Endothelial cell of umbilical vein (primary cell): Measurements from ENCODE around the gene UBE2E1. TPM values are rescaled to one million over a fixed set of nuclear protein-coding genes. Genes with fewer than 3 reads are reported as not detected.

Experiments used
- BruUV-seq: library from RNA; stranded (reverse); fragments of 400-500 nt; replicated peaks from 2 replicates; lab custom pipeline; 2021; lab: Mats Ljungman, UMichigan
- CTCF ChIA-PET: fragments of 300-600, 350-600 bp; sonication (Branson Sonifier 250); formaldehyde crosslinking; loops from one replicate; lab custom pipeline; 2021; ENCODE audit warnings: antibody characterized with exemption, inconsistent platforms; lab: Charles Lee
- POLR2A ChIA-PET: fragments of 300-600, 350-600 bp; sonication (Branson Sonifier 250); formaldehyde crosslinking; loops from one replicate; lab custom pipeline; 2021; ENCODE audit warnings: antibody characterized with exemption, inconsistent platforms; lab: Charles Lee
- DNase-seq: peaks from one replicate; pipeline ENCODE4 v3.0.0-alpha.2; 2011; ENCODE audit warnings: low read depth, low spot score
- FAIRE-seq: peaks from 2 replicates; lab custom pipeline; 2011; peaks lifted over from hg19 to GRCh38; lab: Jason Lieb, UNC
- H2AFZ ChIP-seq: 2 replicates; pipeline ENCODE4 v1.6.0; 2012; ENCODE audit warnings: low read depth, low read length, control low read depth, inconsistent platforms
- H3K27ac ChIP-seq: 2 replicates; pipeline ENCODE4 v1.5.1; 2011; ENCODE audit warnings: low read depth, mild to moderate bottlenecking, control low read depth, low read length, moderate library complexity; ENCODE audit not compliant: insufficient read depth
- H3K27me3 ChIP-seq, 2 experiments: 2 replicates each; pipeline versions ENCODE4 v1.6.0 to v1.6.1; 2011; ENCODE audit warnings: low read length in 2 of 2, mixed read lengths in 1 of 2; ENCODE audit not compliant: control insufficient read depth in 2 of 2, insufficient read depth in 2 of 2
- H3K36me3 ChIP-seq, 2 experiments: 2 replicates in 1 of 2; 3 replicates in 1 of 2; pipeline ENCODE4 v1.5.1; 2011; ENCODE audit warnings: low read length in 2 of 2, mild to moderate bottlenecking in 1 of 2, moderate library complexity in 1 of 2; ENCODE audit not compliant: control insufficient read depth in 2 of 2, insufficient read depth in 2 of 2; ENCODE audit errors: extremely low read depth in 1 of 2
- H3K4me1 ChIP-seq: 3 replicates; pipeline ENCODE4 v1.5.1; 2011; ENCODE audit warnings: mild to moderate bottlenecking, low read length; ENCODE audit not compliant: control insufficient read depth, insufficient read depth; ENCODE audit errors: extremely low read depth
- H3K4me2 ChIP-seq: 2 replicates; pipeline ENCODE4 v1.6.1; 2011; ENCODE audit warnings: low read length, control low read depth, mixed read lengths; ENCODE audit not compliant: insufficient read depth
- H3K4me3 ChIP-seq, 3 experiments: fragments of 200-600 bp in 1 of 3; sonication (generic), shearing (Covaris generic) in 1 of 3; replicated peaks in 1 of 3; 2 replicates each; pipeline ENCODE4 v1.5.1; 2011 to 2016; ENCODE audit warnings: control low read depth in 3 of 3, low read length in 3 of 3, mild to moderate bottlenecking in 2 of 3, inconsistent platforms in 1 of 3, low read depth in 1 of 3, moderate library complexity in 1 of 3; ENCODE audit not compliant: insufficient read depth in 1 of 3
- H3K79me2 ChIP-seq: 2 replicates; pipeline ENCODE4 v1.6.0; 2012; ENCODE audit warnings: low read length, inconsistent platforms; ENCODE audit not compliant: control insufficient read depth, insufficient read depth
- H3K9ac ChIP-seq: replicated peaks from 2 replicates; pipeline ENCODE3; 2011; ENCODE audit warnings: low read length, control low read depth; ENCODE audit not compliant: insufficient read depth; ENCODE audit errors: extremely low read depth
- H3K9me1 ChIP-seq: replicated peaks from 3 replicates; pipeline ENCODE4 v1.6.0; 2011; ENCODE audit warnings: mild to moderate bottlenecking, low read length; ENCODE audit not compliant: control insufficient read depth, insufficient read depth; ENCODE audit errors: extremely low read depth
- H3K9me3 ChIP-seq: replicated peaks from 2 replicates; pipeline ENCODE4 v1.5.1; 2012; ENCODE audit warnings: low read length, inconsistent platforms; ENCODE audit not compliant: control insufficient read depth, insufficient read depth
- H4K20me1 ChIP-seq: replicated peaks from 2 replicates; pipeline ENCODE3; 2011; ENCODE audit warnings: mild to moderate bottlenecking, low read length; ENCODE audit not compliant: control insufficient read depth, insufficient read depth; ENCODE audit errors: extremely low read depth
- EZH2 ChIP-seq: IDR thresholded peaks from 2 replicates; pipeline ENCODE4 v1.6.1; 2012; ENCODE audit warnings: borderline replicate concordance, low read depth, mild to moderate bottlenecking, moderate library complexity, low read length, inconsistent platforms; ENCODE audit not compliant: severe bottlenecking
- FOS ChIP-seq: IDR thresholded peaks from 2 replicates; pipeline ENCODE4 v1.6.1; 2011; ENCODE audit warnings: mild to moderate bottlenecking, low read length, moderate library complexity, borderline replicate concordance; ENCODE audit not compliant: insufficient read depth
- JUN ChIP-seq: IDR thresholded peaks from 2 replicates; pipeline ENCODE4 v1.6.1; 2011; ENCODE audit warnings: borderline replicate concordance, low read depth; ENCODE audit not compliant: insufficient read length, insufficient read depth
- MYC ChIP-seq: IDR thresholded peaks from one replicate; pipeline ENCODE4 v1.6.1; 2011; ENCODE audit warnings: mild to moderate bottlenecking, low read depth, low read length
- POLR2A ChIP-seq: IDR thresholded peaks from 2 replicates; pipeline ENCODE4 v1.6.1; 2012; ENCODE audit warnings: low read depth, mild to moderate bottlenecking, control low read depth, low read length
- POLR2AphosphoS5 ChIP-seq: IDR thresholded peaks from 2 replicates; pipeline ENCODE4 v1.6.1; 2012; ENCODE audit warnings: low read depth, mild to moderate bottlenecking, control low read depth, low read length, moderate library complexity; ENCODE audit not compliant: insufficient read depth
- dilution Hi-C: fragments of 300-500 bp; cut with MboI; formaldehyde crosslinking; loops from one replicate; pipeline ENCODE4 v1.15.0; 2019; ENCODE audit warnings: low sequenced_read_pairs; ENCODE audit not compliant: extremely low pct_ligation_motif_present
- intact Hi-C: fragments of 100-400 bp; cut with micrococcal nuclease; formaldehyde crosslinking; loops from one replicate; pipeline ENCODE4 v1.10.0; 2022
- polyA plus RNA-seq, 4 experiments: library from polyadenylated mRNA; depleted of rRNA in 3 of 4; stranded (reverse) in 3 of 4; unstranded in 1 of 4; fragments of >200 nt; gene quantifications; 2 replicates each; pipeline versions ENCODE4 v1.2.1 to v1.2.3, GENCODE V29; 2011 to 2012; ENCODE audit warnings: missing spikeins in 1 of 4
- total RNA-seq: library from RNA; stranded (reverse); gene quantifications from 2 replicates; pipeline ENCODE4 v1.2.3, GENCODE V29; 2021
- TF ChIP-seq, protein P1 (sequence below): IDR thresholded peaks from 2 replicates; pipeline ENCODE4 v1.6.1; 2011; ENCODE audit not compliant: insufficient read depth, insufficient read length

The UBE2E1 gene
- total and polyA plus RNA-seq, 2 donors (not counting 3 experiments of a cell fraction or from before 2014, with no cell fraction given), result 72.7 to 114 TPM

DNA sequence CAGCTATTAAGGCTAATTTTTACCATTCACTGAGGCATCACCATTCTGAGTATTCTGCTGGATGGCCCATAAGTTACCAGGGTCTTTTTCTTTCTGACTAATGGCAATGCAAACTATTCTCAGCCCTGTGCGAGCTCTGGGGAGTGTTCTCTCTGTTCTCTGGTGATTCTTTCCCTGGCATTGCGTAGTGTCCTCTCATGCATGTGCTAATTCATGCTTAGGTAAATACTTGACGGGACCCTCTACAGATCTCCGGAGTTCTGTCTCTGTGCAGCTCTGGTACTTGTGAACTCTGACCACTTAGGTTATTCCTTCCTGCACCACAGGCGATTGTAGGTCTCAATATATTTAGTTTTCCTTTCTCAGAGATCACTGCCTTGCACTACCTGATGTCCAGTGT, 34.8 kb downstream of the UBE2E1 start:
- Histone ChIP-seq H3K36me3 (no peaks in the 10 kb centered on the region), H3K27me3 (no peaks in the 10 kb centered on the region), H3K4me3 (no peak overlapping the region), H3K9me3 (no peaks in the 10 kb centered on the region), H3K4me2 (no peak overlapping the region), H3K27ac (no peak overlapping the region), H3K4me1 (no peaks in the 10 kb centered on the region), H3K79me2 (peaks cover 77% of the 10 kb centered on the region), H4K20me1 (peaks cover 10% of the 10 kb centered on the region), H2AFZ (no peak overlapping the region), H3K9me1 (no peaks in the 10 kb centered on the region), H3K9ac (no peak overlapping the region)
- DNase-seq, result no peak
- POLR2A ChIA-PET, result interaction anchor here (0.5 kb wide), 1 partner anchor 166 kb away, joined by 5 read pairs; no protein-coding TSS in a partner anchor
- intact Hi-C loops, result no loop called here
- dilution Hi-C loops, result no loop called here
- no peak for FAIRE-seq
- TF ChIP-seq EZH2 (no peak), JUN (no peak), MYC (no peak), POLR2AphosphoS5 (no peak), POLR2A (no peak), FOS (no peak)
- TF ChIP-seq, protein P1, sequence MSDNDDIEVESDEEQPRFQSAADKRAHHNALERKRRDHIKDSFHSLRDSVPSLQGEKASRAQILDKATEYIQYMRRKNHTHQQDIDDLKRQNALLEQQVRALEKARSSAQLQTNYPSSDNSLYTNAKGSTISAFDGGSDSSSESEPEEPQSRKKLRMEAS, result no peak
- CTCF ChIA-PET, result interaction anchor here (1.2 kb wide), 1 partner anchor 14 kb away, joined by 6 read pairs; no protein-coding TSS in a partner anchor
- no TSS peak for BruUV-seq

DNA sequence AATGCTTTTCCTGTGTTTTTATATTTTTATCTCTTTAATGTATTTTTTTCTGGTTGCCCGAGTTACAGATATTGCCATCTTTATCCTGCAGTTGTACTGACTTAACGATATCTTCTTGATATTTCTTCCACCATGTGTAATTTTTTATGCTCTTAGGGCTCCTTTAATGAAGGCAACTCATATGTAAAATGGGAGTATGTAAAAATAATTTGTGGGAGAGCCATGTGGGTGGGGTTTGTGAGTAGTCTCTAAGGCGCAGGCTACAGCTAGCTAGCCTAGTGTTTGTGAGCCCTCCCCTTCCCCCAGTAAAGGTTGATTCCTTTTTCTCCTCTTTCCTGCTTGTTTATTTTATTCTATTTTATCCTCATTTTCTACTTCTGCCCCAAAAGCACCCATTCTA, 38.1 kb downstream of the UBE2E1 start:
- no peaks in the 10 kb centered on the region for H3K4me1 ChIP-seq
- DNase-seq, result no peak
- no TSS peak for BruUV-seq
- CTCF ChIA-PET, result interaction anchor here (1.6 kb wide), 1 partner anchor 10 kb away, joined by 4 read pairs; no protein-coding TSS in a partner anchor
- peaks cover 5% of the 10 kb centered on the region for H4K20me1 ChIP-seq
- no peaks in the 10 kb centered on the region for H3K9me3 ChIP-seq
- dilution Hi-C loops, result no loop called here
- H3K27me3 ChIP-seq, result no peaks in the 10 kb centered on the region
- FAIRE-seq, result no peak
- TF ChIP-seq POLR2A (no peak), MYC (no peak), FOS (no peak), POLR2AphosphoS5 (no peak)
- TF ChIP-seq, protein P1, result no peak
- no peak overlapping the region for H3K9ac ChIP-seq
- H3K4me2 ChIP-seq, result no peak overlapping the region
- peaks cover 70% of the 10 kb centered on the region for H3K79me2 ChIP-seq
- H3K27ac ChIP-seq, result no peak overlapping the region
- no peaks in the 10 kb centered on the region for H3K36me3 ChIP-seq
- POLR2A ChIA-PET, result no interaction called here
- H3K4me3 ChIP-seq, result no peak overlapping the region
- H3K9me1 ChIP-seq, result no peaks in the 10 kb centered on the region
- H2AFZ ChIP-seq, result no peak overlapping the region
- intact Hi-C loops, result no loop called here
